ENCODE results near the gene KIAA0753. TPM values are rescaled to one million over a fixed set of nuclear protein-coding genes. Genes with fewer than 3 reads are reported as not detected.
A peak's percentile ranks its signal among the peaks of the same experiment; 100 is the strongest.
"Not testable (repeated sequence)": the region's sequence is repeated elsewhere in the genome, so short reads cannot be mapped to it uniquely, and the experiment has no call there.

The KIAA0753 gene
- total and polyA plus RNA-seq, 8 donors: 3.8 to 138 (median 17.6) TPM

DNA sequence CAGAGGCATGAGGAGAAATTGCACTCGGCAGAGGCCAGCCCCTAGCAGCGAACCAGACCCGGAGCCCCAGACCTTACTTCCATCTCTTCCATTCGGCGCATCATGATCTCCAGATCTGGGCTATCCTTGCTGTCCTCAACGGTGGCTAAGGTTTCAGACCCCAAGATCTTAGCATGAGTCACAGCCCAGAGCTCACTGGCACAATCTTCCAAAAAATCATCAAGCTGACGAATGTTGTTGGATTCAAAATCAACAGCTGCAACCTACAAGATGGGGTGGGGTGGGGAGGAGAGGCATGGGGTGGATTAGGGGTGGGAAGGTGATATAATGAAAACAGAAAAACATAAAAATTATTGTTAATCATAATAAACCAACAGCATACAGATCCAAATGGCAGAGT lies 44.4 kb downstream of the KIAA0753 start:
- no peaks in the 10 kb centered on the region for H3K9me3 ChIP-seq
- H3K4me1 ChIP-seq: peaks cover 27 to 57% (median 36%) of the 10 kb centered on the region in 4 donors
- peaks cover 22 to 79% (median 69%) of the 10 kb centered on the region in 4 donors for H3K36me3 ChIP-seq
- H3K27ac ChIP-seq: no peak overlapping the region
- DNase-seq: no peak
- H3K4me3 ChIP-seq: no peak overlapping the region
- WGBS, 5 donors: 85 to 96% (median 95%) methylated on average over 7 of the region's 7 CpGs
- no peak for TF ChIP-seq POLR2A (IDR thresholded peaks at IDR 0.05)
- TF ChIP-seq, protein P1, sequence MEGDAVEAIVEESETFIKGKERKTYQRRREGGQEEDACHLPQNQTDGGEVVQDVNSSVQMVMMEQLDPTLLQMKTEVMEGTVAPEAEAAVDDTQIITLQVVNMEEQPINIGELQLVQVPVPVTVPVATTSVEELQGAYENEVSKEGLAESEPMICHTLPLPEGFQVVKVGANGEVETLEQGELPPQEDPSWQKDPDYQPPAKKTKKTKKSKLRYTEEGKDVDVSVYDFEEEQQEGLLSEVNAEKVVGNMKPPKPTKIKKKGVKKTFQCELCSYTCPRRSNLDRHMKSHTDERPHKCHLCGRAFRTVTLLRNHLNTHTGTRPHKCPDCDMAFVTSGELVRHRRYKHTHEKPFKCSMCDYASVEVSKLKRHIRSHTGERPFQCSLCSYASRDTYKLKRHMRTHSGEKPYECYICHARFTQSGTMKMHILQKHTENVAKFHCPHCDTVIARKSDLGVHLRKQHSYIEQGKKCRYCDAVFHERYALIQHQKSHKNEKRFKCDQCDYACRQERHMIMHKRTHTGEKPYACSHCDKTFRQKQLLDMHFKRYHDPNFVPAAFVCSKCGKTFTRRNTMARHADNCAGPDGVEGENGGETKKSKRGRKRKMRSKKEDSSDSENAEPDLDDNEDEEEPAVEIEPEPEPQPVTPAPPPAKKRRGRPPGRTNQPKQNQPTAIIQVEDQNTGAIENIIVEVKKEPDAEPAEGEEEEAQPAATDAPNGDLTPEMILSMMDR (IDR thresholded peaks at IDR 0.05): no peak
- no peak for TF ChIP-seq EP300 (IDR thresholded peaks at IDR 0.05)
- TF ChIP-seq POLR2AphosphoS5 (IDR thresholded peaks at IDR 0.05): no peak
- intact Hi-C loops (cut with DNase I; ENCODE audit: low total_unique reads): no loop called here
- H3K27me3 ChIP-seq: no peaks in the 10 kb centered on the region

DNA sequence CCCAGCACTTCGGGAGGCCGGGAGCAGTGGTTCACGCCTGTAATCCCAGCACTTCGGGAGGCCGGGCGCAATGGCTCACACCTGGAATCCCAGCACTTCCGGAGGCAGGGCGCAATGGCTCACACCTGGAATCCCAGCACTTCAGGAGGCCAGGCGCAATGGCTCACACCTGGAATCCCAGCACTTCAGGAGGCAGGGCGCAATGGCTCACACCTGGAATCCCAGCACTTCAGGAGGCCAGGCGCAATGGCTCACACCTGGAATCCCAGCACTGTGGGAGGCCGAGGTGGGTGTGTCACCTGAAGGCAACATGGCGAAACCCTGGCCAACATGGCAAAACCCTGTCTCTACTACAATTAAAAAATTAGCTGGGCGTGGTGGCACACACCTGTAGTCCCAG lies 47.1 kb downstream of the KIAA0753 start:
- intact Hi-C loops (cut with DNase I; ENCODE audit: low total_unique reads); DNase-seq; H3K27me3 ChIP-seq; H3K4me3 ChIP-seq; H3K9me3 ChIP-seq: not testable (repeated sequence)
- Histone ChIP-seq H3K4me1 (peaks cover 11 to 37% (median 18%) of the 10 kb centered on the region in 4 donors), H3K36me3 (peaks cover 46 to 91% (median 79%) of the 10 kb centered on the region in 4 donors), H3K27ac (peak overlapping the region in 1 of 5 donors; percentile 76)
- WGBS, 5 donors: 91 to 100% (median 97%) methylated on average over 12 to 14 of the region's 14 CpGs

DNA sequence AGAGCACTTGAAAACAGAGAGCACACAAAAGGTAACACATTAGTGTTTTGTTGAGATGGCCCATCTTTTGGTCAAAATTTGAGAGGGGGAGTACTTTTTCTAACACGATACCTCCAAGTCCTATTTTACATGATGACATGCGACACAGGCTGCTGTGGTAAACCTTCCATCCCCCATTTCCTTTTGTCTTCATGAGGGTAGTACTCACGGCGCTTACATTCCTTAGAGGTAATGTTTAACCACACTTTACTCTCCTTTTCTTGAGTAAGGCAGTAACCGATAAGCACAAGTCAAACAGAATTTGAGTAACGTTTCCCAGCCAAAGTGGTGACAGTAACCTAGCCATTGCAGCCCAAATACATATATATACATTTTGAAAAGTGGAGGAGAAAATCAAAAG lies 48.3 kb downstream of the KIAA0753 start:
- DNase-seq: peak in 1 of 2 donors; percentile 82
- intact Hi-C loops (cut with DNase I; ENCODE audit: low total_unique reads): no loop called here
- Histone ChIP-seq H3K9me3 (no peaks in the 10 kb centered on the region), H3K4me1 (peaks cover 5 to 28% (median 9%) of the 10 kb centered on the region in 4 donors), H3K27me3 (no peaks in the 10 kb centered on the region), H3K36me3 (peaks cover 55 to 91% (median 88%) of the 10 kb centered on the region in 4 donors), H3K27ac (peak overlapping the region; percentile 63 to 76 (median 66)), H3K4me3 (no peak overlapping the region)
- TF ChIP-seq POLR2A (IDR thresholded peaks at IDR 0.05): no peak
- peak in 2 of 3 donors; percentile 19 to 25 for TF ChIP-seq POLR2AphosphoS5 (IDR thresholded peaks at IDR 0.05)
- TF ChIP-seq, protein P1 (IDR thresholded peaks at IDR 0.05): no peak
- no peak for TF ChIP-seq EP300 (IDR thresholded peaks at IDR 0.05)
- 31 to 61% (median 39%) methylated on average over 6 of the region's 6 CpGs for WGBS, 5 donors

DNA sequence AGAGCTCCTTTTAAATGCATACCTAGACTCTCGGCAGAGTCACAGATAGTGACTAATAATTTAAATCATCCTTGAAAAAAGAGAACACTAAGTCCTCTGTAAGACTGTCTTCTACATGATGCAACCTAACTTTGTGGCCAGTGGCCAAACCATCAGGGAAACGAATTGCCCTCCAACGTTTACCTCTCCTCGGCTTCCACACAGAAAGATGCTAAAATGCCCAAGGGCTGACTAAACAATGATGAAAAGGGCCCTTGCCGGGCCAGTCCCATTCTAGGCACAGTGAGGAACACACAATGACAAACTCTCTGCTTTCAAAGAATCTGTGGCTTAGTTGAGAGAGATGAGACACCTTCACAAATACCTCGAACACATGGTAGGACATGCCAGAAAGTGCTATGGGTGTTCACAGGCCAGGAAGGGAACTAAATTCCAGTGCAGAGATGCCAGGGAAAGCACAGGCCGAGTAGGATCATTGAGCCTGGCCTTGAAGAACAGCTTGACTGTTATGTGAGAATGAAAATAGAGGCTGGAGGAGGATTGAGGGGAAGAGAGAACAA lies 48.8 kb downstream of the KIAA0753 start:
- DNase-seq: no peak
- Histone ChIP-seq H3K27me3 (no peaks in the 10 kb centered on the region), H3K36me3 (peaks cover 55 to 94% (median 90%) of the 10 kb centered on the region in 4 donors), H3K4me1 (peaks cover 5 to 28% (median 10%) of the 10 kb centered on the region in 4 donors), H3K9me3 (no peaks in the 10 kb centered on the region), H3K27ac (peak overlapping the region; percentile 63 to 76 (median 66)), H3K4me3 (no peak overlapping the region)
- 50 to 63% (median 55%) methylated on average over 7 of the region's 7 CpGs for WGBS, 5 donors
- TF ChIP-seq POLR2A (IDR thresholded peaks at IDR 0.05) (no peak), POLR2AphosphoS5 (IDR thresholded peaks at IDR 0.05) (no peak), EP300 (IDR thresholded peaks at IDR 0.05) (no peak)
- TF ChIP-seq, protein P1 (IDR thresholded peaks at IDR 0.05): no peak
- intact Hi-C loops (cut with DNase I; ENCODE audit: low total_unique reads): no loop called here
